SK-N-SH (cell line): Measurements from ENCODE around the gene SCN8A. TPM values are rescaled to one million over a fixed set of nuclear protein-coding genes. Genes with fewer than 3 reads are reported as not detected.

Experiments
- CTCF ChIA-PET: fragments of 300-600, 350-600 bp; formaldehyde crosslinking; extraction: SDS; loops from one replicate; lab custom pipeline; 2021; lab: Yijun Ruan, JAX
- POLR2A ChIA-PET: fragments of 350-600 bp; sonication (Branson Sonifier 250); formaldehyde crosslinking; extraction: SDS; loops from one replicate; lab custom pipeline; 2020; ENCODE audit warnings: antibody characterized with exemption, inconsistent platforms; lab: Yijun Ruan, JAX
- DNase-seq: peaks from one replicate; pipeline ENCODE4 v3.0.0; 2012
- H2AFZ ChIP-seq: fragments of 200-600 bp; sonication (generic); 2 replicates; pipeline ENCODE4 v1.8.1; 2016; ENCODE audit warnings: antibody characterized with exemption, mild to moderate bottlenecking, low read depth
- H3F3A ChIP-seq: fragments of 200-600 bp; sonication (generic); replicated peaks from 2 replicates; pipeline ENCODE3; 2016; ENCODE audit warnings: antibody characterized with exemption, mild to moderate bottlenecking; ENCODE audit not compliant: insufficient read depth
- H3K27ac ChIP-seq, 2 experiments: fragments of 200-500 bp in 1 of 2; fragments of 200-600 bp in 1 of 2; sonication (Bioruptor generic) in 1 of 2; sonication (generic), shearing (Covaris generic) in 1 of 2; 2 replicates each; pipeline versions ENCODE4 v1.5.1 to v1.6.1; 2014 to 2016; ENCODE audit warnings: low read depth in 2 of 2, inconsistent platforms in 1 of 2, low read length in 1 of 2, mild to moderate bottlenecking in 1 of 2, mixed read lengths in 1 of 2
- H3K27me3 ChIP-seq: fragments of 200-600 bp; sonication (generic), shearing (Covaris generic); 2 replicates; pipeline ENCODE4 v1.6.1; 2016; ENCODE audit warnings: mixed run types; ENCODE audit not compliant: insufficient read depth
- H3K36me3 ChIP-seq, 2 experiments: fragments of 200-500 bp in 1 of 2; fragments of 200-600 bp in 1 of 2; sonication (Bioruptor generic) in 1 of 2; sonication (generic) in 1 of 2; replicated peaks in 1 of 2; 2 replicates each; pipeline versions ENCODE3 to v1.5.1; 2014 to 2016; ENCODE audit warnings: low read length in 1 of 2, mild to moderate bottlenecking in 1 of 2; ENCODE audit not compliant: insufficient read depth in 2 of 2, control insufficient read depth in 1 of 2
- H3K4me1 ChIP-seq, 2 experiments: fragments of 200-500 bp in 1 of 2; fragments of 200-600 bp in 1 of 2; sonication (Bioruptor generic) in 1 of 2; sonication (generic), shearing (Covaris generic) in 1 of 2; 2 replicates each; pipeline versions ENCODE4 v1.5.1 to v1.6.1; 2014 to 2016; ENCODE audit warnings: low read depth in 1 of 2, low read length in 1 of 2, mixed run types in 1 of 2; ENCODE audit not compliant: insufficient read depth in 2 of 2, control insufficient read depth in 1 of 2
- H3K4me2 ChIP-seq: fragments of 200-600 bp; sonication (generic), shearing (Covaris generic); 2 replicates; pipeline ENCODE4 v1.6.1; 2017; ENCODE audit warnings: mixed run types
- H3K4me3 ChIP-seq, 2 experiments: fragments of 200-500 bp in 1 of 2; fragments of 200-600 bp in 1 of 2; sonication (Bioruptor generic) in 1 of 2; sonication (generic), shearing (Covaris generic) in 1 of 2; 2 replicates each; pipeline versions ENCODE4 v1.5.1 to v1.8.1; 2014 to 2016; ENCODE audit warnings: low read depth in 2 of 2, inconsistent platforms in 1 of 2, low read length in 1 of 2, mild to moderate bottlenecking in 1 of 2, mixed read lengths in 1 of 2, moderate library complexity in 1 of 2
- H3K79me2 ChIP-seq: fragments of 200-600 bp; sonication (generic); 2 replicates; pipeline ENCODE4 v1.8.1; 2017; ENCODE audit warnings: mild to moderate bottlenecking; ENCODE audit not compliant: insufficient read depth
- H3K9ac ChIP-seq: fragments of 200-600 bp; sonication (generic); 2 replicates; pipeline ENCODE4 v1.6.1; 2017; ENCODE audit warnings: mixed run types
- H3K9me2 ChIP-seq: fragments of 200-600 bp; sonication (generic); 2 replicates; pipeline ENCODE4 v1.6.1; 2017; ENCODE audit warnings: mixed run types
- H3K9me3 ChIP-seq: fragments of 200-600 bp; sonication (generic); 2 replicates; pipeline ENCODE4 v1.6.1; 2017; ENCODE audit warnings: mixed run types, mild to moderate bottlenecking, moderate library complexity
- H4K20me1 ChIP-seq: fragments of 200-600 bp; sonication (generic); 2 replicates; pipeline ENCODE4 v1.6.1; 2017; ENCODE audit warnings: mild to moderate bottlenecking, mixed run types; ENCODE audit not compliant: insufficient read depth
- FOSL2 ChIP-seq: IDR thresholded peaks from 2 replicates; pipeline ENCODE4 v1.4.0; 2012; ENCODE audit warnings: low read depth, mild to moderate bottlenecking, moderate library complexity, borderline replicate concordance
- FOXM1 ChIP-seq: IDR thresholded peaks from 2 replicates; pipeline ENCODE4 v1.4.0; 2012; ENCODE audit warnings: low read depth, mild to moderate bottlenecking
- GABPA ChIP-seq: IDR thresholded peaks from 2 replicates; pipeline ENCODE4 v1.4.0; 2012; ENCODE audit warnings: low read depth, mild to moderate bottlenecking
- MAX ChIP-seq: IDR thresholded peaks from 2 replicates; pipeline ENCODE4 v1.4.0; 2012; ENCODE audit warnings: low read depth
- MEF2A ChIP-seq: IDR thresholded peaks from 2 replicates; pipeline ENCODE4 v1.4.0; 2012; ENCODE audit warnings: low read depth, borderline replicate concordance
- MXI1 ChIP-seq: IDR thresholded peaks from 2 replicates; pipeline ENCODE4 v1.6.1; 2012; ENCODE audit warnings: mild to moderate bottlenecking, low read depth, low read length, improper control_type of control experiment
- NFIC ChIP-seq: IDR thresholded peaks from 2 replicates; pipeline ENCODE4 v1.4.0; 2012; ENCODE audit warnings: borderline replicate concordance
- NRF1 ChIP-seq: IDR thresholded peaks from 2 replicates; pipeline ENCODE4 v1.6.1; 2012; ENCODE audit warnings: low read depth, mild to moderate bottlenecking, low read length
- POLR2AphosphoS5 ChIP-seq: IDR thresholded peaks from 2 replicates; pipeline ENCODE4 v1.6.1; 2012; ENCODE audit warnings: low read depth, low read length
- RCOR1 ChIP-seq: fragments of 150-350 bp; IDR thresholded peaks from 2 replicates; pipeline ENCODE4 v1.6.1; 2017; ENCODE audit warnings: antibody characterized with exemption, low read length
- REST ChIP-seq: IDR thresholded peaks from 2 replicates; pipeline ENCODE4 v1.6.1; 2012; ENCODE audit warnings: mild to moderate bottlenecking, low read depth, low read length, moderate library complexity
- RFX5 ChIP-seq: IDR thresholded peaks from 2 replicates; pipeline ENCODE4 v1.6.1; 2012; ENCODE audit warnings: mild to moderate bottlenecking, improper control_type of control experiment, low read length
- RXRA ChIP-seq: IDR thresholded peaks from 2 replicates; pipeline ENCODE4 v1.4.0; 2012; ENCODE audit warnings: low read depth, mild to moderate bottlenecking, borderline replicate concordance
- TAF1 ChIP-seq: IDR thresholded peaks from 2 replicates; pipeline ENCODE4 v1.6.1; 2012; ENCODE audit warnings: low read depth, mild to moderate bottlenecking, low read length, moderate library complexity, borderline replicate concordance
- TCF12 ChIP-seq: IDR thresholded peaks from 2 replicates; pipeline ENCODE4 v1.4.0; 2012
- USF1 ChIP-seq: IDR thresholded peaks from 2 replicates; pipeline ENCODE4 v1.4.0; 2012; ENCODE audit warnings: low read depth, borderline replicate concordance
- USF2 ChIP-seq: fragments of 150-350 bp; IDR thresholded peaks from 2 replicates; pipeline ENCODE4 v1.6.1; 2017; ENCODE audit warnings: antibody characterized with exemption, low read length, low read depth, borderline replicate concordance
- WGBS: methylation state at CpG from one replicate; pipeline ENCODE4 v1.1.6; 2017; ENCODE audit warnings: low lambda C conversion rate; 5-methylcytosine and 5-hydroxymethylcytosine counted together
- polyA plus RNA-seq, 3 experiments: library from polyadenylated mRNA; depleted of rRNA; stranded (reverse); fragments of >200 nt; gene quantifications; 2 replicates each; pipeline ENCODE4 v1.2.3, GENCODE V29; 2012

The SCN8A gene
- polyA plus RNA-seq, 1 of the 3 experiments (the other 2 are of a cell fraction), result 7.1 TPM

- Histone ChIP-seq H3K79me2 (peaks cover 7% of the 10 kb centered on the region; the same call in 1 of the 2 replicates), H3K4me2 (no peak overlapping the region), H3K9me2 (no peaks in the 10 kb centered on the region), H4K20me1 (peaks cover 17% of the 10 kb centered on the region; the same call in 1 of the 2 replicates), H2AFZ (no peak overlapping the region), H3F3A (no peaks in the 10 kb centered on the region), H3K4me1 (no peaks in the 10 kb centered on the region), H3K36me3 (peaks cover 12 to 19% of the 10 kb centered on the region in 2 experiments), H3K4me3 (no peak overlapping the region), H3K9me3 (no peaks in the 10 kb centered on the region), H3K27me3 (no peaks in the 10 kb centered on the region), H3K9ac (no peak overlapping the region), H3K27ac (no peak overlapping the region)
- ChIA-PET POLR2A (no interaction called here), CTCF (interaction anchor here (0.7 to 0.9 kb wide), 3 partner anchors 25 to 253 kb away, joined by 3 read pairs; partner anchors contain the start of gene SCN8A)
- no peak for TF ChIP-seq FOSL2
- TF ChIP-seq RCOR1, result no peak
- no peak for TF ChIP-seq REST
- no peak for TF ChIP-seq USF2
- no peak for TF ChIP-seq FOXM1
- no peak for TF ChIP-seq MXI1
- no peak for TF ChIP-seq RFX5
- no peak for TF ChIP-seq MEF2A
- no peak for TF ChIP-seq NRF1
- TF ChIP-seq TCF12, result no peak
- no peak for TF ChIP-seq RXRA
- DNase-seq, result no peak
Measured at GRCh38 chr12:51663390-51663789, 72.4 kb downstream of the SCN8A start.

- POLR2A ChIA-PET, result no interaction called here
Measured at GRCh38 chr12:51666696-51667095, 75.7 kb downstream of the SCN8A start.

More at GRCh38 chr12:51666696-51667095, 75.7 kb downstream of the SCN8A start:
- H3K36me3 ChIP-seq, result peaks cover 12 to 30% of the 10 kb centered on the region in 2 experiments
- no peaks in the 10 kb centered on the region for H3K4me1 ChIP-seq
- no peaks in the 10 kb centered on the region for H3K9me2 ChIP-seq
- H3K4me2 ChIP-seq, result no peak overlapping the region
- H3K9ac ChIP-seq, result no peak overlapping the region
- no peak overlapping the region for H3K27ac ChIP-seq
- no peaks in the 10 kb centered on the region for H3K27me3 ChIP-seq
- peaks cover 6% of the 10 kb centered on the region; the same call in 1 of the 2 replicates for H4K20me1 ChIP-seq
- no peak overlapping the region for H2AFZ ChIP-seq
- DNase-seq, result no peak
- no peaks in the 10 kb centered on the region for H3F3A ChIP-seq
- H3K9me3 ChIP-seq, result no peaks in the 10 kb centered on the region
- H3K79me2 ChIP-seq, result no peaks in the 10 kb centered on the region
- WGBS, result 89% methylated on average over 5 of the region's 5 CpGs
- CTCF ChIA-PET, result interaction anchor here (2.3 kb wide), 1 partner anchor 10 kb away, joined by 7 read pairs; no protein-coding TSS in a partner anchor
- H3K4me3 ChIP-seq, result no peak overlapping the region
- TF ChIP-seq POLR2AphosphoS5, result no peak
- no peak for TF ChIP-seq RFX5
- no peak for TF ChIP-seq USF1
- no peak for TF ChIP-seq FOXM1
- no peak for TF ChIP-seq MAX
- no peak for TF ChIP-seq TAF1
- no peak for TF ChIP-seq GABPA
- TF ChIP-seq NFIC, result no peak
- no peak for TF ChIP-seq RCOR1
